ENCODE results near the gene C1orf87.

The C1orf87 gene

DNA sequence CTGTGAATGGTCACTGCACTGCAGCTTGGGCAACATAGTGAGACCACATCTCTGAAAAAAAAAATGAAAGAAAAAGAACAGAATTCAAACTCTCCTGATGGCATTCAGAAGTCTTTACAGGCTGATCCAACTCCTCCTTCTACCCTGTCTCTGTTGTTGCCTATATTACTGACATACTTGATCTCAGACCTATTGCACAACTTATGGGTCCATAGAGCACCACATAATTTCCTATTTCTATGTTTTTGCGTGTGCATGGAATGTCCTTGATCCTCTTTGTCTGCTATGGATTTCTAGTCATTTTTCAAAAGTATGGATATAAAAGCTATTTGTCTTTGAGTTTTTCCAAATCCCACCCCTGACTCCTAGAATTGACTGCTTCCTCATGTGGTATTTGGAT is 124.6 kb downstream of the C1orf87 start:
- H2AFZ ChIP-seq (ENCODE audit: low read length, unreplicated experiment) = no peak overlapping the region
- no peaks in the 10 kb centered on the region for H3K4me1 ChIP-seq (ENCODE audit: control insufficient read depth, insufficient read depth, low read length, unreplicated experiment)
- H3K27me3 ChIP-seq (ENCODE audit: insufficient read depth, low read length) = peaks cover 4% of the 10 kb centered on the region; the same call in 1 of the 2 replicates
- no peaks in the 10 kb centered on the region for H3K79me2 ChIP-seq (ENCODE audit: control insufficient read depth, insufficient read depth, low read length, unreplicated experiment)
- H3K4me3 ChIP-seq (ENCODE audit: low read depth, low read length) = no peak overlapping the region
- no peak overlapping the region for H3K27ac ChIP-seq (ENCODE audit: low read depth, low read length)
- no peaks in the 10 kb centered on the region for H3K36me3 ChIP-seq (ENCODE audit: insufficient read depth, low read length)

DNA sequence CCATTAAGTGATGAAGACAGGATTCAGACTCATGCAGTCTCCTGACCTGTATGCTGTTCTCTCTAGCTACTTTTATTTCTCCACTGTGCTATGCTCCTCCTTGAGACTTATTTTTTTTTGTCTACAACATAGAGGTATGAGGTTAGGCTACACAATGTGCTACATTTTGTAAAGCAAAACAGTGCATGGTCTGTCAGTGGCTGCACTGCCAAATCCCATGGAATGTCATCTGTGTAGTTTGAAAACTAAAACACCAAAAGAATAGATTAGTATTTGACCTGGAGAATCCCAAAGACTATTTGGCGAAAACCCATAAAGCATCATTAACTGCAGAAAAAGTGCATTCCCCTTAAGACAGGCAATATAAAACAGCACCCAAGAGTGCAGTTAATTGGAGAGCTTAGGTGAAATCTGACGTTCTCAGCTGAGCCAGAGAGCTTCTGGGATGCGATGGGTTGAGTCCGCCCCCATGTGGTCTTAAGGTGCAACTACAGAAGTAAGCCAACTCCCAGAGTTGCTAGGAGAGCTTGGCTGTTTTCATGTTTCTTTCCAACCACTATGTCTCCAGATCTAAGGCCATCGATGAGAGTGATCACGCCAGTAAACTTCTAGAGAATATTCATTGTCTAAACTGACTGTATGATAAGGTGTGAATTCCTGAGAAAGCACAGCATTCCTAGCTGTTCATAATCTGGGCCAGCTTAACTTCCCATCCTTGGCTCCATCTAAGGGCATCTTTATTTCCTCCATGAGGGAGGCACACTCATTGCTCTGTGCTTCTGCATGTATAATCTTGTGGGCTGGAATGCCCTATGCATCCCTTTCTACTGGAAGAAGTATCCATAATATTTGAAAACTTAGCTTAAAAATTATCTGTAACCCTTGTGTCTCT is 126.3 kb downstream of the C1orf87 start:
- H3K27ac ChIP-seq (ENCODE audit: low read depth, low read length) = no peak overlapping the region
- H3K79me2 ChIP-seq (ENCODE audit: control insufficient read depth, insufficient read depth, low read length, unreplicated experiment) = no peaks in the 10 kb centered on the region
- H3K4me3 ChIP-seq (ENCODE audit: low read depth, low read length) = no peak overlapping the region
- peaks cover 4% of the 10 kb centered on the region for H3K27me3 ChIP-seq (ENCODE audit: insufficient read depth, low read length)
- no peaks in the 10 kb centered on the region for H3K36me3 ChIP-seq (ENCODE audit: insufficient read depth, low read length)
- H2AFZ ChIP-seq (ENCODE audit: low read length, unreplicated experiment) = peak overlapping the region; percentile 39
- H3K4me1 ChIP-seq (ENCODE audit: control insufficient read depth, insufficient read depth, low read length, unreplicated experiment) = no peaks in the 10 kb centered on the region

- H3K79me2 ChIP-seq (ENCODE audit: control insufficient read depth, insufficient read depth, low read length, unreplicated experiment) = no peaks in the 10 kb centered on the region
- no peak overlapping the region for H3K4me3 ChIP-seq (ENCODE audit: low read depth, low read length)
- no peak overlapping the region for H3K27ac ChIP-seq (ENCODE audit: low read depth, low read length)
- H3K36me3 ChIP-seq (ENCODE audit: insufficient read depth, low read length) = no peaks in the 10 kb centered on the region
- H3K27me3 ChIP-seq (ENCODE audit: insufficient read depth, low read length) = peaks cover 4% of the 10 kb centered on the region
- no peaks in the 10 kb centered on the region for H3K4me1 ChIP-seq (ENCODE audit: control insufficient read depth, insufficient read depth, low read length, unreplicated experiment)
- no peak overlapping the region for H2AFZ ChIP-seq (ENCODE audit: low read length, unreplicated experiment)
These were observed 127.8 kb downstream of the C1orf87 start for GRCh38 chr1:59945790-59946189.
